PC-3 (cell line): ENCODE data around the gene IGSF9B.

Source experiments
- EZH2 ChIP-seq: fragments of 300-600 bp; sonication (generic); IDR thresholded peaks from one replicate; pipeline ENCODE4 v1.6.1; 2017; ENCODE audit warnings: antibody characterized with exemption, mild to moderate bottlenecking, low read length; ENCODE audit not compliant: unreplicated experiment
- TF ChIP-seq, protein P1 (sequence below): fragments of 300-600 bp; sonication (generic); conservative IDR thresholded peaks from 2 replicates; pipeline ENCODE4 v1.5.1; 2017; ENCODE audit warnings: antibody characterized with exemption, low read depth, mild to moderate bottlenecking, low read length

GRCh38 chr11:133956650-133957633 lies at the start of gene IGSF9B:
- TF ChIP-seq, protein P1, sequence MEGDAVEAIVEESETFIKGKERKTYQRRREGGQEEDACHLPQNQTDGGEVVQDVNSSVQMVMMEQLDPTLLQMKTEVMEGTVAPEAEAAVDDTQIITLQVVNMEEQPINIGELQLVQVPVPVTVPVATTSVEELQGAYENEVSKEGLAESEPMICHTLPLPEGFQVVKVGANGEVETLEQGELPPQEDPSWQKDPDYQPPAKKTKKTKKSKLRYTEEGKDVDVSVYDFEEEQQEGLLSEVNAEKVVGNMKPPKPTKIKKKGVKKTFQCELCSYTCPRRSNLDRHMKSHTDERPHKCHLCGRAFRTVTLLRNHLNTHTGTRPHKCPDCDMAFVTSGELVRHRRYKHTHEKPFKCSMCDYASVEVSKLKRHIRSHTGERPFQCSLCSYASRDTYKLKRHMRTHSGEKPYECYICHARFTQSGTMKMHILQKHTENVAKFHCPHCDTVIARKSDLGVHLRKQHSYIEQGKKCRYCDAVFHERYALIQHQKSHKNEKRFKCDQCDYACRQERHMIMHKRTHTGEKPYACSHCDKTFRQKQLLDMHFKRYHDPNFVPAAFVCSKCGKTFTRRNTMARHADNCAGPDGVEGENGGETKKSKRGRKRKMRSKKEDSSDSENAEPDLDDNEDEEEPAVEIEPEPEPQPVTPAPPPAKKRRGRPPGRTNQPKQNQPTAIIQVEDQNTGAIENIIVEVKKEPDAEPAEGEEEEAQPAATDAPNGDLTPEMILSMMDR: no peak
- no peak for TF ChIP-seq EZH2
